Kidney epithelial cell (primary cell): ENCODE results near the gene KIF5A. TPM values are rescaled to one million over a fixed set of nuclear protein-coding genes. Genes with fewer than 3 reads are reported as not detected.
"Not testable (repeated sequence)": the region's sequence is repeated elsewhere in the genome, so short reads cannot be mapped to it uniquely, and the experiment has no call there.

Experiments used
- DNase-seq: peaks from one replicate; pipeline ENCODE4 v3.0.0-alpha.2; 2010; ENCODE audit warnings: low read depth
- H3K27me3 ChIP-seq: 2 replicates; pipeline ENCODE4 v1.6.0; 2011; ENCODE audit warnings: low read length; ENCODE audit not compliant: control insufficient read depth, insufficient read depth
- H3K36me3 ChIP-seq: 2 replicates; pipeline ENCODE4 v1.5.1; 2011; ENCODE audit warnings: low read length; ENCODE audit not compliant: control insufficient read depth, insufficient read depth
- H3K4me3 ChIP-seq: 2 replicates; pipeline ENCODE4 v1.5.1; 2011; ENCODE audit warnings: low read depth, mild to moderate bottlenecking, control low read depth, low read length
- total RNA-seq: library from RNA; depleted of rRNA; stranded (reverse); fragments of >200 nt; gene quantifications from 2 replicates; pipeline ENCODE4 v1.2.3, GENCODE V29; 2015
- TF ChIP-seq, protein P1 (sequence below): IDR thresholded peaks from 2 replicates; pipeline ENCODE4 v1.5.1; 2011; ENCODE audit warnings: mild to moderate bottlenecking, moderate library complexity, low read length, control low read depth, inconsistent platforms; ENCODE audit not compliant: insufficient read depth, poor library complexity, severe bottlenecking

KIF5A gene
- 1.2 and 1.9 TPM in 2 replicates for total RNA-seq

DNA sequence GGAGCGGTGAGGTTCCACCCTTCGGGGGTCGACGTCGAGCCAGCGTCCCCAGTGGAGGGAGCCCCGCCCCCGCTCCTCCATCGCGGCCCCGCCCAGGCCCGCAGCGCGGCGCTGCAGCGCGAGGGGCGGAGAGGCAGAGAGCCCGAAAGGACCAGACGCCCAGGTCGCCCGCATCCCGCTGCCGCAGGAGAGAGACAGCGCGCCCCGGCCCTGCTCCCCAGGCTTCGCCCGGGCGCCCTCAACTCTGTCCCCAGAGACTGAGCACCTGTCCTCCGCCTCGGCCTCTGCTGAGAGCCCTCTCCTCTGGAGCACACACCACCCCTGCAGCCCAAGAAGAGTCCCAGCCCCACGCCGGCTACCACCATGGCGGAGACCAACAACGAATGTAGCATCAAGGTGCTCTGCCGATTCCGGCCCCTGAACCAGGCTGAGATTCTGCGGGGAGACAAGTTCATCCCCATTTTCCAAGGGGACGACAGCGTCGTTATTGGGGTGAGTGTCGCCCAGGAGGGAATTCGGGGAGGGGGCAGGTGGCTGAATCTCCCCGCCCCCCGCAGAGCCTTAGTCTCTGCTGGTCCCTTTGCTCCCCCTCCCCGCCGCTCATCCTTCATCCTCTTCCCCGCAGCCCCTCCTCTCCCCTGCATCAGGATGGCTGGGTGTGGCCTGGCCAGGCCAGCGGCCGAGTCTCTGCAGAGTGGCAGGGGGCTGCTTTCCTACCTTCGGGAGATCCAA lies at the start of gene KIF5A:
Gene KIF5A (plus strand): TSS at position 136 of the 732 bp plus-strand sequence. CDS start 228 bp downstream, at position 364.
- Histone ChIP-seq H3K36me3 (no peaks in the 10 kb centered on the region), H3K27me3 (peaks cover 8% of the 10 kb centered on the region), H3K4me3 (peak within 1 kb of the TSS; percentile 72)
- no peak for DNase-seq
- TF ChIP-seq, protein P1, sequence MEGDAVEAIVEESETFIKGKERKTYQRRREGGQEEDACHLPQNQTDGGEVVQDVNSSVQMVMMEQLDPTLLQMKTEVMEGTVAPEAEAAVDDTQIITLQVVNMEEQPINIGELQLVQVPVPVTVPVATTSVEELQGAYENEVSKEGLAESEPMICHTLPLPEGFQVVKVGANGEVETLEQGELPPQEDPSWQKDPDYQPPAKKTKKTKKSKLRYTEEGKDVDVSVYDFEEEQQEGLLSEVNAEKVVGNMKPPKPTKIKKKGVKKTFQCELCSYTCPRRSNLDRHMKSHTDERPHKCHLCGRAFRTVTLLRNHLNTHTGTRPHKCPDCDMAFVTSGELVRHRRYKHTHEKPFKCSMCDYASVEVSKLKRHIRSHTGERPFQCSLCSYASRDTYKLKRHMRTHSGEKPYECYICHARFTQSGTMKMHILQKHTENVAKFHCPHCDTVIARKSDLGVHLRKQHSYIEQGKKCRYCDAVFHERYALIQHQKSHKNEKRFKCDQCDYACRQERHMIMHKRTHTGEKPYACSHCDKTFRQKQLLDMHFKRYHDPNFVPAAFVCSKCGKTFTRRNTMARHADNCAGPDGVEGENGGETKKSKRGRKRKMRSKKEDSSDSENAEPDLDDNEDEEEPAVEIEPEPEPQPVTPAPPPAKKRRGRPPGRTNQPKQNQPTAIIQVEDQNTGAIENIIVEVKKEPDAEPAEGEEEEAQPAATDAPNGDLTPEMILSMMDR, result peak; percentile 1

DNA sequence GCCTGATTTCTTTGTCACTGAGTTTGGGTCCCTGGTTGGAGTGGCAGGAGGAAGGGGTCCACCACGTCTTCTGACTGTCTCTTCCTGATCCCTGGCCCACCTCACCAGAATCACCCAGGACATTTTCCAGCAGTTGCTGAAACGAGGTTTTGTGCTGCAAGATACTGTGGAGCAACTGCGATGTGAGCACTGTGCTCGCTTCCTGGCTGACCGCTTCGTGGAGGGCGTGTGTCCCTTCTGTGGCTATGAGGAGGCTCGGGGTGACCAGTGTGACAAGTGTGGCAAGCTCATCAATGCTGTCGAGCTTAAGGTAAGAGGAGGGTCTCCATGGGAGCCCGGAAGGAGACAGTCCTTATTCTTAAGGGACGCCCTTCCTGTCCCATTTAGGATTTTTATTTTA lies 49.6 kb upstream of the KIF5A start:
- H3K36me3 ChIP-seq, result peaks cover 7% of the 10 kb centered on the region
- TF ChIP-seq, protein P1, result no peak
- DNase-seq, result no peak
- no peak overlapping the region for H3K4me3 ChIP-seq
- H3K27me3 ChIP-seq, result no peaks in the 10 kb centered on the region

DNA sequence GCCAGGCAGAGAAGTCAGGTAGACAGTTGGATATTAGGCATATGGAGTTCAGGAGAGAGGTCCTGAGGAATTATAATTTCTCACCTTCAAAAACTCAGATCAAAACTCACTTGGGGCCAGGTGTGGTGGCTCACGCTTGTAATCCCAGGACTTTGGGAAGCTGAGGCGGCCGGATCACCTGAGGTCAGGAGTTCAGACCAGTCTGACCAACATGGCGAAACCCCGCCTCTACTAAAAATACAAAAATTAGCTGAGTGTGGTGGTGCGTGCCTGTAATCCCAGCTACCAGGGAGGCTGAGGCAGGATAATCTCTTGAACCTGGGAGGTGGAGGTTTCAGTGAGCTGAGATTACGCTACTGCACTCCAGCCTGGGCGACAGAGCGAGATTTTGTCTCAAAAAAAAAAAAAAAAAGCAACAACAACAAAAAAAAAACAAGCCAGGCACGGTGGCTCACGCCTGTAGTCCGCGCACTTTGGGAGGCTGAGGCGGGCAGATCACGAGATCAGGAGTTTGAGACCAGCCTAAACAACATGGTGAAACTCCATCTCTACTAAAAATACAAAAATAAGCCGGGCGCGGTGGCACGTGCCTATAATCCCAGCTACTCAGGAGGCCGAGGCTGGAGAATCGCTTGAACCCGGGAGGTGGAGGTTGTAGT lies 47.4 kb upstream of the KIF5A start:
- not testable (repeated sequence) for H3K27me3 ChIP-seq, DNase-seq, H3K4me3 ChIP-seq, H3K36me3 ChIP-seq

DNA sequence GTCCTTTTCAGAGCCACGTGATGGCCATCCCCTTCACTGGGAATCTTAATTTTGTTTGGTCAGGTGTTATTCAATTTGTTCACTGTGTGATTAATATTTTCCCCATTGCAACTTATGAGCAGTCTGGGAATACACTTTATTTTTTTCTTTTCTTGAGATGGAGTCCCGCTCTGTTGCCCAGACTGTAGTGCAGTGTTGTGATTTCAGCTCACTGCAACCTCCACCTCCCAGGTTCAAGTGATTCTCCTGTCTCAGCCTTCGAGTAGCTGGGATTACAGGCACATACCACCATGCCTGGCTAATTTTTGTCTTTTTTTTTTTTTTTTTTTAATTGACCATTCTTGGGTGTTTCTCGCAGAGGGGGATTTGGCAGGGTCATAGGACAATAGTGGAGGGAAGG lies 43.3 kb upstream of the KIF5A start:
- not testable (repeated sequence) for H3K4me3 ChIP-seq, DNase-seq, H3K27me3 ChIP-seq, H3K36me3 ChIP-seq

DNA sequence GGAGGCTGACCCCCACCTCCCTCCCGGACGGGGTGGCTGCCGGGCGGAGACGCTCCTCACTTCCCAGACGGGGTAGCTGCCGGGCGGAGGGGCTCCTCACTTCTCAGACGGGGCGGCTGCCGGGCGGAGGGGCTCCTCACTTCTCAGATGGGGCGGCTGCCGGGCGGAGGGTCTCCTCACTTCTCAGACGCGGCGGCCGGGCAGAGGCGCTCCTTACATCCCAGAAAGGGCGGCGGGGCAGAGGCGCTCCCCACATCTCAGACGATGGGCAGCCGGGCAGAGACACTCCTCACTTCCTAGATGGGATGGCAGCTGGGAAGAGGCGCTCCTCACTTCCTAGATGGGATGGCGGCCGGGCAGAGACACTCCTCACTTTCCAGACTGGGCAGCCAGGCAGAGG lies 42.0 kb upstream of the KIF5A start:
- not testable (repeated sequence) for H3K36me3 ChIP-seq, H3K27me3 ChIP-seq, H3K4me3 ChIP-seq, DNase-seq

DNA sequence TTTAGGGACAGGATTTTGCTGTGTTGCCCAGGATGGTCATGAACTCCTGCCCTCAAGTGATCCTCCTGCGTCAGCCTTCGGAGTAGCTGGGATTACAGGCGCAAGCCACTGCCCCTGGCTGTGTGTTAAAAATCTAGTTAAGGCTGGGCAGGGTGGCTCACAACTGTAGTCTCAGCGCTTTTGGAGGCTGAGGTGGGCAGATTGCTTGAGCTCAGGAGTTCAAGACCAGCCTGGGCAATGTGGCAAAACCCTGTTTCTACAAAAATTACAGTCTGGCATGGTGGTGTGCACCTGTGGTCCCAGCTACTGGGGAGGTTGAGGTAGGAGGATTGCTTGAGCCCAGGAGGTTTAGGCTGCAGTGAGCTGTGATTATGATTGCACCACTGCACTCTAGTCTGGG lies 38.7 kb upstream of the KIF5A start:
- H3K27me3 ChIP-seq, result no peaks in the 10 kb centered on the region
- H3K36me3 ChIP-seq, result peaks cover 1% of the 10 kb centered on the region
- TF ChIP-seq, protein P1, result no peak
- DNase-seq, result no peak
- H3K4me3 ChIP-seq, result no peak overlapping the region

DNA sequence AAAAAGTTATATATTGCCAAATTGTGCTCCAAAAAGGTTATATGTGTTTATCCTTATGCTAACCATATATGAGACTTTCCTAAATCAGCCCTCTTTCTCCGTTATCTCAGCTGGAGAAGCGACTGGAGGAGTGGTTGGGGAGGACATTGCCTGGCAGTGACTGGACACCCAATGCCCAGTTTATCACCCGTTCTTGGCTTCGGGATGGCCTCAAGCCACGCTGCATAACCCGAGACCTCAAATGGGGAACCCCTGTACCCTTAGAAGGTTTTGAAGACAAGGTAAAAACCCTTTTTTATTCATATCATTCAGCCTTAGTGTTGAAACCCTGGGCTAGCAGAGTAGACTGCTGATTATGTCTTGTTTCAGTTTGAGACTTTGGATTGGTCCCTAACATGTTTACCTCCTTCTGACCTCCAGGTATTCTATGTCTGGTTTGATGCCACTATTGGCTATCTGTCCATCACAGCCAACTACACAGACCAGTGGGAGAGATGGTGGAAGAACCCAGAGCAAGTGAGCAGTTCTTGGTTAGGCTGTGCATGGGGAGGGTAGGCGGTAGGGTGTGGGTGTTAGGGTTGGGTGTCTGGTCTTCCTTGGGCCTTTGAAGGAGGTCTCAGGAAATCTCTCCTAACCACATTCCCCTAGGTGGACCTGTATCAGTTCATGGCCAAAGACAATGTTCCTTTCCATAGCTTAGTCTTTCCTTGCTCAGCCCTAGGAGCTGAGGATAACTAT lies 38.1 kb upstream of the KIF5A start:
- TF ChIP-seq, protein P1, result no peak

More for the DNA sequence above, 38.1 kb upstream of the KIF5A start:
- Histone ChIP-seq H3K27me3 (no peaks in the 10 kb centered on the region), H3K4me3 (no peak overlapping the region), H3K36me3 (peaks cover 1% of the 10 kb centered on the region)
- no peak for DNase-seq
